CD4-positive, alpha-beta T cell treated with Interleukin-4 for 1 hour (primary cell): Measurements from ENCODE around the gene JCAD.

ENCODE experiments used
- DNase-seq, 2 donors: peaks; one replicate each; pipeline ENCODE4 v3.0.0-alpha.2; 2020 to 2022

Gene JCAD

GRCh38 chr10:29977171-29977570, 82.2 kb downstream of the JCAD start:
- DNase-seq = no peak

DNA sequence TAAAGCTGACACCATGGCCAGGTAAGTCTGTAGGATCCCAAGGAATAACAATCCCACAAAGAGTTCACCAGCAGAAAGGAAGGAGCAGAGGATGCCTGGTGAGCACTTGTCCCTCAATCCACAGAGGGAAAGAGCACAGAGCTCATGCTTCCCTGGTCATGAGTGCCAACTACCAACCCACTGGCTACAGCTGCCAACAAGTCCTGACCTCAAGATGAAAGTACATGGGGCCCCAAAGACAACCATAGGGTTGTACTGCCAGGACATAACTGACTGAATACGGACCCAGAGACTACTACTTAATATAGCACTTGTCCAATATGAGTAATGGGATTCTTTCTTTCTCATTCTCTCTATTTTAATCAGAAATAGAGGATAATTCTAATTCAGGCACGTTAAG, 83.3 kb downstream of the JCAD start:
- no peak for DNase-seq

GRCh38 chr10:29974773-29975172, 84.6 kb downstream of the JCAD start:
- DNase-seq = no peak

DNA sequence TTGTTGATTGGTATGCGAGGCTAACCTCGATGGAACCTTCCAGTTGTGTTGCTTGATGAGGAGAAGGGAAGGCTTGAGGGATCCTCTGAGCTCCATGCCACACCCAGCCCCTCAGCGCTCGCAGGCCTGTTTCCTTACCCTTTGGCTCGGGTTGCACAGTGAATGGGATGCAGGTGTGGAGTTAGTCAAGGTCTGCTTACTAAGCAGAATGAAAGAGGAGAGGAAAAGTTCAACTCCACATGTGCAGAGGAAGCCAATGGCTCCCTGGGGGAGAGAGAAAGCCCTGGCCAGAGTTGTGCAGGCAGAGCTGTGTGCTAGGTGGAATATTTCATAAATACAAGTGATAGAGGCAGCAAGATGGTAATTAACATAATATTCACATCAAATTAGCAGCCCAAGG, 85.5 kb downstream of the JCAD start:
- DNase-seq = no peak

DNA sequence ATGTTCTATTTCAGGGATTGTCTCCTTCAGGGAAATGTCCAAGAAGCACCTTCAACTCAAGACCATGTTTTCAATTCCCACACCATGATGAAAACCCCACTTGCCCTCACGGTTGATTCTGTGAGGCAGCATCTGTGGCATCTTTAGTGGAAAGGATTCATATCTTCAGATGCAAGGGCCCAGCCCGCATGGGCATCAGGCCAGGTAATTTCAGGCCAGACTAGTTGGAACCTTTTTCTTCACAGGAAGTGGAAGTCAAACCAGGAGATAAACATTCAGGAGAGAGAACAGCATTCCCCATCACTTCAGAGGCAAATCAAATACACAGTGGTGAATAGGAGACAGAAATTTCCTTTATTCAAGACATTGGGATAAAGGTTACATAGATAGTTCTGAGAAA, 88.8 kb downstream of the JCAD start:
- DNase-seq = no peak

DNA sequence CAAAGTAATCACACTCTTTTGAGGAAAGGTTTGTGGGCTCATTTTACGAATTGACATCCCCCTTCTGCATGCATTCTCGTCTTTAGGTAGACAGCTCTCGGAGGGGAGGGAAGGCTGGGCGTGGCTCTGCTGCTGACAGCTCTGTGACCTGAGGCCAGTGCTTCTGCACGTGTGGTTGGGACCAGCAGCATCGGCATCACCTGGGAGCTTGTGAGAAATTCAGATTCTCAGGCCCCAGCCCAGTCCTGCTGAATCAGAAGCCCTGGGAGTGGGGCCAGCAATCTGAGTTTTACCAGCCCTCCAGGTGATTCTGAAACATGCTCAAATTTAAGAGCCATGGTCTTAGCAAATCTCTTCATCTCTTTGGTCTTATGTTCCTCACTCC, 89.4 kb downstream of the JCAD start:
- no peak for DNase-seq

- no peak for DNase-seq
These were observed 90.0 kb downstream of the JCAD start for GRCh38 chr10:29969255-29970011.

- no peak for DNase-seq
These were observed 90.8 kb downstream of the JCAD start for GRCh38 chr10:29968585-29968984.

DNA sequence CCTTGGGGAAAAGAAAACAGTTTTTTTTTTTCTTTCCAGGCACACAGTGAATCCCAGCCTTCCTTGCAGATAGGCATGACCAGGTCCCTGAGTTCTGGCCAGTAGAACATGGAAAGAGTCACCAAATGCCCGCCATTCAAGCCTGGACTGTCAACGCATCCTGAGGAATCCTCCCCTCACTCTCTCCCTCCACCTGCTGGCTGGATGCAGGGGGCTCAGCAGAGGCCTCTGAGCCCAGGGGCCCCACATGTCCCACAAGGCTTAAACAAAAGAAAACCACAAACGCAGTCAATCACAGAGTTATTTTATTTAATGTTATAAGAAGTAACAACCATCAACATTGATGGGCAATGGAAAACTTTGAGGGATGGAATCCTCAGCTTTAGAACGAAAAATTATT, 93.1 kb downstream of the JCAD start:
- DNase-seq = no peak
